Activated T-helper 1 cell treated with Interleukin-2 at 50 U/mL for 16 hours (primary cell): ENCODE results near the gene CTNNA3.
"Not testable (repeated sequence)": the region's sequence is repeated elsewhere in the genome, so short reads cannot be mapped to it uniquely, and the experiment has no call there.

Source experiments
- DNase-seq: peaks from one replicate; pipeline ENCODE4 v3.0.0-alpha.2; 2020; ENCODE audit warnings: low read depth

Gene CTNNA3

GRCh38 chr10:67246066-67246555, 449.9 kb downstream of the CTNNA3 start:
- no peak for DNase-seq

- DNase-seq, result no peak
Observed at GRCh38 chr10:67242528-67242927, 453.5 kb downstream of the CTNNA3 start.

DNA sequence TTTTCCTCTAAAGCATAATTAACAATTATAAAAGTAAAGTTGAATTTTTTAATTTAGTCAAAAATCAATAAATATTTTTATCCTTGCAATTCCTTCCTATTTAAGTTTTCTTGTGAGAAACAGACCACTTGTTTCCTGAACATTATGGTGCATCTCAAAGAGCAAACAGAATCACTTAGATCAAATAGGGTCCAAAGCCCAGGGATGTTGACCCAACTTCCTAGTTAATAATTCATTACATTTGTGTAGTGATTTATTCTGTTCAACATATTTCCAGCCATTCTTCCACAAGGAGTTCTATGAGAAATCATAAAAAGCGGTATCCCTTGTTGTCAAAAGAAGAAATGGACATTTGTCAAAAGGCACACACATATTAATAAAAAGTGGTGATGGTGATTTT, 454.5 kb downstream of the CTNNA3 start:
- no peak for DNase-seq

- no peak for DNase-seq
Observed at GRCh38 chr10:67239864-67240497, 456.0 kb downstream of the CTNNA3 start.

GRCh38 chr10:67230680-67231500, 465.1 kb downstream of the CTNNA3 start:
- not testable (repeated sequence) for DNase-seq

DNA sequence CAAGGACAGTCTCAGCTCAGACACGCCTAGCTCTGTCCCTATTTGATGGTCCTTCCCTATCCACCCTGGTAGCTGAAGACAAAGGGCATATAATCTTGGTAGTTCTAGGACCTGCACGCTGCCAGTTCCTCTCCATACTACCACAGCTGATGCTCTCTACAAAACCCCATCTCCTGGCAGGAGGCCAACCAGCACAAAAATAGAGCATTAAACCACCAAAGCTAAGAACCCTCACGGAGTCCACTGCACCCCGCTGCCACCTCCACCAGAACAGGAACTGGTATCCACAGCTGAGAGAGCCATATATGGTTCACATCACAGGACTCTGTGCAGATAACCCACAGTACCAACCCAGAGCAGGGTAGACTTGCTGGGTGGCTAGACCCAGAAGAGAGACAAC, 470.8 kb downstream of the CTNNA3 start:
- no peak for DNase-seq

- DNase-seq, result no peak
Observed at GRCh38 chr10:67224553-67224952, 471.4 kb downstream of the CTNNA3 start.

GRCh38 chr10:67222934-67223333, 473.1 kb downstream of the CTNNA3 start:
- no peak for DNase-seq

- no peak for DNase-seq
Observed at GRCh38 chr10:67221939-67222494, 474.0 kb downstream of the CTNNA3 start.

DNA sequence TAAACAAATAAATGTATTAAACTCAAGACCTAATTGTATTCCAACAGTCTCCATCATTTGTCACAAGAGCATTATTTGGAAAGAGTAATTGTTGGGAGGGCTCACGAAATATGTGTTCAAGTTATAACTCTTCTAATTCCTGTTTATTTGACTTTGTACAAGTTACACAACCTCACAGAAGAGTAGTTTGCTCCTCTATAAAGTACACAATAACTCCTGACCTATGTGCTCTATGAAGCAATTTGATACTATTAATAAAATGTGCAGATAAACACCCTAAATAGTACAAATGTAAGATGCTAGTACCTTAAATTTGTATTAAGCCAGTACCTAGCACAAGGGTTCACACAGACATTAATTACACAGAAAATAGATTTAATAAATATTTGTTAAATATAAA, 484.3 kb downstream of the CTNNA3 start:
- DNase-seq, result no peak

GRCh38 chr10:67207923-67208322, 488.1 kb downstream of the CTNNA3 start:
- DNase-seq, result not testable (repeated sequence)

DNA sequence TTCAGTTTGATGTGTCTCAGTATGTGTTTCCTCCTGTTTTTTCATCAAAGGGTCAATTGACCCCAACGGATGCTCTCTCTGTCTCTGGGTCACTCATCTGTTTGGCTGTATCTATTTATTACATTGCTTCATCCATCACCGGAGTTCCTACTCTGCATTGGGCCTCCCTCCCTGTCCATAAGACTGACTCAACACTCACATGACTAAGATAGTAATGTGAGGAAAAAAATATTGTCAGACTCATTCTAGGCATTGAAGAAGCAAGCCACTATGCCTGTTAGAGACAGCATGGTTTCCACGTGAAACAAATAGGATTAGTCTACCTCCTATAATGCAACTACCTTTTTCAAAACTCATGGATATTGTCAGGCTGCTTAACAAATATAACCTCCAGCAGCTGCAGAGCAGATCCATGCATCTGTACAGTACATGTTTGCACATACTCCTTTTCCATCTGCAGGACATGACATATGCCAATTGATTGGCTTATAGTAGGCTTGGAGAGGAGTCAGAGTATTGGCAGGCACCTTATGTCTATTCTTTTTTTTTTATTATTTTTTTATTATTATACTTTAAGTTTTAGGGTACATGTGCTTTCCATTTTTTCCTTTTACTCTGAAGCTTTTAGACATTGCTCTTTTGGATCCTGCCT, 495.0 kb downstream of the CTNNA3 start:
- DNase-seq, result no peak

- no peak for DNase-seq
Observed at GRCh38 chr10:67175354-67175753, 520.6 kb downstream of the CTNNA3 start.

DNA sequence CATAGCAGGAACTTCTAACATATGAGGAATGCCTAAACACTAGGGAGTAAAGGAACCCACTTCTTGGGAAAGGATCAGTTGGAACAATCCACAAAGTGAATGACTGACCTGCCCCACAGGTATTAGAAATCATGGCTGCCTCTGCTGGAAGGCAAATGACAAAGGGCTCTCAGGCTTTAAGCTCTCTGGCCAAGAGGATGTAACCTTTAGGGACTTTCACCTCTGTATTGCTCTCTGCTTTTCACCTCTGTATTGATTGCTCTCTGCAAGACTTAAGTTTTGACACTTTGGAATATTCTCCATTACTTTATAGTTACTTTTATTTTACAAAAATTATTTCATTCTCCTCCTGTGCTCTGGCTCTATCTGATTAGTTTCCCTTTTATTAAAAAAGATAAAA, 522.2 kb downstream of the CTNNA3 start:
- no peak for DNase-seq

DNA sequence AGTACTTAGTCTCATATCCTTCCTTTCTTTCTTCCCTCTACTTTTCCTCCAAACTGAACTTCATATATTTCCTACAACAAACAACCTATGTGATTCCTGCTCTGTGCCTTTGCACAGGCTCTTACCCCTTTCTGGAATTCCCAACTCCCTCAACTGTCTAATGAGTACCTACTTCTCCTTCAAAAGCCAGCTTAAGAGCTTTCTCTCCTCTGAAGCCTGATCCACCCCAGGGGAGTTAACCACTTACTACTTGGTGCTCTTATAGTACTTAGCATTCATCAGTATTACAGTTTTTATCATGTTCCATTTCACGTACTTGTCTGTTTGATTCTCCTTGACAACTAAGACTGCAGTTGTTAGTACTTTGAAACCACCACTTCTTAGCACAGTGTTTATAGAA, 524.0 kb downstream of the CTNNA3 start:
- no peak for DNase-seq

- no peak for DNase-seq
Observed at GRCh38 chr10:67156239-67156638, 539.8 kb downstream of the CTNNA3 start.

DNA sequence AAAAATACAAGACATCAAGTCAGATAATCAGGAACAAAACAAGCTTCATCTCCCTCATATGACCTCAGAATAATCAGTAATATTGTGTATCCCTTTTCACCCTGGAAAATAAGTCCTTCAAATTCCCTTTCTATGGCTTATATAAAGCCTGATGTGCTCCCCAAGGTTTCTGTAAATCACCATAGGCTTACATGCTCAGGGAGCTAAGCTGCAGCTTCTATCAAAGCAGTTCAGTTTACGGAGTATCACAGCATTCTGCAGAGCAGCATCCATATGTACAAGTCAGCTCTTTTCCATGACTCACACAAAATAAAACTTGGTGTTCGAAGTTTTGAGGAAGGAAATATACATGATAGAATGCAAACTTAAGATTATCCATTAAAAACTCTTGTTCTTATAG, 544.5 kb downstream of the CTNNA3 start:
- DNase-seq, result no peak

DNA sequence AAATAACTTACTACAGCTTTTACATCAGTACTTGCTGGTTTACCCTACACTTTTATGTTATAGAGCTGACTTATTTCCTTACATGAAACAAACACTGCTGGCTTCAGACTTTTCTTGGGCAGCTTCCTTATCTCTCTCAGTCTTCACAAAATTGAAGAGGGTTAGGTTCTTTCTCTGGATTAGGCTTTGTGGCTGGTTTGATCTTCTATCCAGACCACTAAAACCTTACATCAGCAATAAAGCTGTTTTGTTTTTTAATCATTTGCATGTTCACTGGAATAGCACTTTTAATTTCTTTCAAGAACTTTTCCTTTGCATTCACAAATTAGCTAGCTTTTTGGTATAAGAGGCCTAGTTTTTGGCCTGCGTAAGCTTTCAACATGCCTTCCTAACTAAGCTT, 551.5 kb downstream of the CTNNA3 start:
- DNase-seq, result no peak

- DNase-seq, result no peak
Observed at GRCh38 chr10:67141300-67141699, 554.7 kb downstream of the CTNNA3 start.

DNA sequence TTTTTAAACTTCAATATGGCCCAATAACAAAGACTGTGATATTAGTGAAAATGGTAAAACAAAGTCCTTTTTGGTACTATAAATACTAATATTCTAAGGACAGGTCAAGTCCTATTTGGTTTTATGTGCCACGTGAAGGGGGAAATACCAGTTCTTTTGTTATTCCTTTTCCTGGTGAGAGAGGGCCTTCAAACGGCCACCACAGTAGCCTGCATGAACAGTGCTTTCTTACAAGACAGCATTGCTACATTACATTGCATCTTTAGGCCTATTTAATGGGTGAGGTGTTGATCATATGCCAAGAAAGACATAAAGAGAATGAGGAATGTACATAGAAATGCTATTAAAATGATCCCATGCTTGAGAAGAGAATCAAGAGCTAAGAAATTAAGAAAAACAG, 555.4 kb downstream of the CTNNA3 start:
- no peak for DNase-seq

DNA sequence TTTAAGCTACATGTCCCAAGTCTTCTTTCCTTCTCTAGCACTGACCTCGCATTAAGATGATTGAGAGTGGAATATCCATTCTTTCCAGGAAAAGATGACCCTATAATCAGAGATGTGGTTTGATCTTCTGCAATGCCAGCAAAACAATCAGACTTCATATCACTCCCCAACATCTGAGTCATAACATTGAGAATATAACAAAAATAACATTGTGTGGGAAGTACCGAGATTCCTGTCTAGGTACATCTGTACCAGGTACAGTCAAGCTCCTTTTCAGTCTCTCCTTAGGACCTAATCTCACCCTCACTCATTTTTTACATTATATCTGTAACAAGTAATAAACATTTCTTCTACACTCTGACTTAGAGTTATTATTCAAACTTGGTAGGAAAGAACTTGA, 568.6 kb downstream of the CTNNA3 start:
- DNase-seq, result no peak

- DNase-seq, result no peak
Observed at GRCh38 chr10:67119651-67120050, 576.3 kb downstream of the CTNNA3 start.

GRCh38 chr10:67115972-67116371, 580.0 kb downstream of the CTNNA3 start:
- no peak for DNase-seq
